K562 (cell line): Measurements from ENCODE around the gene HES5. TPM values are rescaled to one million over a fixed set of nuclear protein-coding genes. Genes with fewer than 3 reads are reported as not detected.
A peak's percentile ranks its signal among the peaks of the same experiment; 100 is the strongest.

ENCODE experiments used
- KDM1A ChIP-seq, 2 experiments: fragments of 450-650 bp; IDR thresholded peaks; 2 replicates each; pipeline ENCODE4 v1.6.1; 2016; ENCODE audit warnings: mild to moderate bottlenecking in 2 of 2
- KDM5B ChIP-seq: fragments of 200-600 bp; sonication (generic); IDR thresholded peaks from 2 replicates; pipeline ENCODE4 v1.6.1; 2012; ENCODE audit warnings: low read depth, mild to moderate bottlenecking, moderate library complexity, low read length, control low read depth, inconsistent platforms; ENCODE audit not compliant: insufficient replicate concordance
- MAFF ChIP-seq: IDR thresholded peaks from 2 replicates; pipeline ENCODE4 v1.6.1; 2012; ENCODE audit warnings: low read length, improper control_type of control experiment
- MTA1 ChIP-seq: fragments of 450-650 bp; IDR thresholded peaks from 2 replicates; pipeline ENCODE4 v1.6.1; 2017; ENCODE audit warnings: borderline replicate concordance
- polyA plus RNA-seq, 8 experiments: library from polyadenylated mRNA; depleted of rRNA in 4 of 8; stranded (reverse) in 5 of 8; unstranded in 3 of 8; fragments of >200 nt; fragmentation: Nextera tagmentation in 2 of 8; fragmentation: Illumina TruSeq in 1 of 8; extraction: Ambion mirVana in 2 of 8; extraction: Trizol in 1 of 8; gene quantifications; 2 replicates each; pipeline versions ENCODE4 v1.2.1 to v1.2.3, GENCODE V29; 2011 to 2014; ENCODE audit warnings: inconsistent platforms in 1 of 8, missing spikeins in 1 of 8
- total RNA-seq, 7 experiments: library from RNA; depleted of rRNA in 6 of 7; stranded (reverse); fragments of >200 nt in 6 of 7; fragmentation: Illumina TruSeq in 2 of 7; extraction: Trizol in 2 of 7; gene quantifications; 2 replicates each; pipeline versions ENCODE4 v1.2.1 to v1.2.3, GENCODE V29; 2011 to 2021; ENCODE audit warnings: low replicate concordance in 1 of 7
- TF ChIP-seq, protein P1 (sequence below), 2 experiments: fragments of 450-650 bp; IDR thresholded peaks; 2 replicates each; pipeline ENCODE4 v1.6.1; 2016; ENCODE audit warnings: mild to moderate bottlenecking in 2 of 2, borderline replicate concordance in 1 of 2, low read depth in 1 of 2, moderate library complexity in 1 of 2

HES5 gene
- total and polyA plus RNA-seq, 9 of the 15 experiments (the other 6 are each of a cell fraction or from before 2014, with no cell fraction given), result not detected

GRCh38 chr1:2544093-2544874, 14.2 kb upstream of the HES5 start (continued):
- TF ChIP-seq, protein P1, sequence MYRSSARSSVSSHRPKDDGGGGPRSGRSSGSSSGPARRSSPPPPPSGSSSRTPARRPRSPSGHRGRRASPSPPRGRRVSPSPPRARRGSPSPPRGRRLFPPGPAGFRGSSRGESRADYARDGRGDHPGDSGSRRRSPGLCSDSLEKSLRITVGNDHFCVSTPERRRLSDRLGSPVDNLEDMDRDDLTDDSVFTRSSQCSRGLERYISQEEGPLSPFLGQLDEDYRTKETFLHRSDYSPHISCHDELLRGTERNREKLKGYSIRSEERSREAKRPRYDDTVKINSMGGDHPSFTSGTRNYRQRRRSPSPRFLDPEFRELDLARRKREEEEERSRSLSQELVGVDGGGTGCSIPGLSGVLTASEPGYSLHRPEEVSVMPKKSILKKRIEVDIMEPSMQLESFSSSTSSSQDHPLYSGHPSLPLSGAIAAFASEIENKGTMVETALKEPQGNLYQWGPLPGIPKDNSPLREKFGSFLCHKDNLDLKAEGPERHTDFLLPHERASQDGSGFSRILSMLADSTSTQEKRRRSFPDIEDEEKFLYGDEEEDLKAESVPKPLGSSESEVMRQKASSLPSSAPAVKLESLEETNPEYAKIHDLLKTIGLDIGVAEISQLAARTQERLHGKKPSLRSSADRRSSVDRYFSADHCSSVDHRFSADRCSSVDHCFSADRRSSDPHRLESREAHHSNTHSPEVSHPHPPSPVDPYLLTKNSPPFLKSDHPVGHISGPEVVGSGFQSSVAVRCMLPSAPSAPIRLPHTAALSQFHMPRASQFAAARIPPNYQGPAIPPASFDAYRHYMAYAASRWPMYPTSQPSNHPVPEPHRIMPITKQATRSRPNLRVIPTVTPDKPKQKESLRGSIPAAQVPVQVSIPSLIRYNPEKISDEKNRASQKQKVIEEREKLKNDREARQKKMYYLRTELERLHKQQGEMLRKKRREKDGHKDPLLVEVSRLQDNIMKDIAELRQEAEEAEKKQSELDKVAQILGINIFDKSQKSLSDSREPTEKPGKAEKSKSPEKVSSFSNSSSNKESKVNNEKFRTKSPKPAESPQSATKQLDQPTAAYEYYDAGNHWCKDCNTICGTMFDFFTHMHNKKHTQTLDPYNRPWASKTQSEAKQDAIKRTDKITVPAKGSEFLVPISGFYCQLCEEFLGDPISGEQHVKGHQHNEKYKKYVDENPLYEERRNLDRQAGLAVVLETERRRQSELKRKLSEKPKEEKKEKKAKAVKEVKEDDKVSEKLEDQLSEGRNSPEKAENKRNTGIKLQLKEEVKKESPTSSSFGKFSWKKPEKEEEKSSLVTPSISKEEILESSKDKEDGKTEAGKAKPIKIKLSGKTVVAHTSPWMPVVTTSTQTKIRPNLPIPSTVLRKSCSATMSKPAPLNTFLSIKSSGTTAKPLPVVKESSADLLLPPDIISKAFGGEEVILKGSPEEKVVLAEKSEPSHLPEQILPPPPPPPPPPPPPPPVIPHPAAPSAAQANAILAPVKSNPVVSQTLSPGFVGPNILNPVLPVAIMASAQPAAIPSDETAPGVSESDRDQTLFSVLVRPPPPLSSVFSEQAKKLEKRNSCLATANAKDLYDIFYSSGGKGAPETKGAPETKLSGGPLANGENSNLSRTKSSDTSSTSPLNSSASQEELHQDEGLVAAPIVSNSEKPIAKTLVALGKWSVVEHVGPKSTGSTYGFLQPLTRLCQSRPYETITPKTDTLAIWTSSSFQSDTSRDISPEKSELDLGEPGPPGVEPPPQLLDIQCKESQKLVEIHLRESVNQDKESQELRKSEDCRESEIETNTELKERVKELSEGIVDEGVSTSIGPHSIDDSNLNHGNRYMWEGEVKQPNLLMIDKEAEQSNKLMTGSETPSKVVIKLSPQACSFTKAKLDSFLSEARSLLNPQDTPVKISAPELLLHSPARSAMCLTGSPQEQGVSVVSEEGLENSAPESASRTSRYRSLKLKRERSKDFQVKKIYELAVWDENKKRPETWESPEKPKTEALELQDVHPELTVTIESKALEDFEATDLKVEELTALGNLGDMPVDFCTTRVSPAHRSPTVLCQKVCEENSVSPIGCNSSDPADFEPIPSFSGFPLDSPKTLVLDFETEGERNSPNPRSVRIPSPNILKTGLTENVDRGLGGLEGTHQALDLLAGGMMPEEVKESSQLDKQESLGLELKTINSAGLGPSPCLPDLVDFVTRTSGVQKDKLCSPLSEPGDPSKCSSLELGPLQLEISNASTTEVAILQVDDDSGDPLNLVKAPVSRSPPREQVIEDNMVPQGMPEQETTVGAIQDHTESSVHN (IDR thresholded peaks at IDR 0.05; ENCODE audit: borderline replicate concordance in 1 of 2, low read depth in 1 of 2), result no peak
- TF ChIP-seq KDM5B, result peak; percentile 44
- TF ChIP-seq MAFF, result no peak
- 0 out of 2 replicates have a peak, but pooled peaks have one; percentile 14 for TF ChIP-seq MTA1
- TF ChIP-seq KDM1A (IDR thresholded peaks at IDR 0.05), result no peak; a peak in 1 of 4 replicates
